Astrocyte of the cerebellum (primary cell): ENCODE data around the gene RARRES1.

ENCODE experiments used
- DNase-seq: peaks from one replicate; pipeline ENCODE4 v3.0.0-alpha.2; 2011; ENCODE audit warnings: low read depth
- H3K4me3 ChIP-seq: 2 replicates; pipeline ENCODE4 v1.5.1; 2011; ENCODE audit warnings: mild to moderate bottlenecking, low read depth, low read length, moderate library complexity
- in situ Hi-C: cut with HindIII; loops from 2 replicates; pipeline ENCODE4 v1.10.0; 2017; ENCODE audit warnings: low sequenced_read_pairs
- TF ChIP-seq, protein P1 (sequence below): IDR thresholded peaks from 2 replicates; pipeline ENCODE4 v1.5.1; 2012; ENCODE audit warnings: low read length, low read depth, moderate library complexity, mild to moderate bottlenecking; ENCODE audit errors: missing control alignments

Gene RARRES1

DNA sequence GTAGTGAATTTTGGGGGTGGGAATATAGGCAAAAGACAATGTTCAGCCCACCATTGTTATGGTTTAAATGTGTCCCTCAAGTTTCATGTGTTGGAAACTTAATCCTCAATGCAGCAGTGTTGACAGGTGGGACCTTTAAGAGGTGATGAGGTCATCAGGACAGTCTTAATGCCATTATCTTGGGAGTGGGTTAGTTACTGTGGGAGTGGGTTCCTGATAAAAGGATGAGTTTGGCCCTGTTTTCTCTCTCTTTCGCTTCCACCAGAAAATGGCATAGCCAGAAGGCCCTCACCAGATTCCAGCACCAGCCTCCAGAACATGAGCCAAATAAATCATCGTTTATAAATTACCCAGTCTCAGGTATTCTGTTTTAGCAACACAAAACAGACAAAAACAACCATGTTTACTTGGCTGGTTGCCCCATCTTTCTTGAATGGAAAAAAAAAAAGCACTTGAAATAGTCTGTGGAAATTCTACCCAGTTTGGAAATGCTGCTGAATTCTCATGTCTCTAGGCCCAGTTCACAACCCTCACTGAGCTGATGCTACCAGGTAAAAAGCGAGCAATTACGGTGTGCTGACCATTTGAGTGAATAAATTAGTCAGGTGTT is 38.6 kb upstream of the RARRES1 start:
- no peak overlapping the region for H3K4me3 ChIP-seq
- DNase-seq: no peak
- in situ Hi-C loops: no loop called here
- TF ChIP-seq, protein P1, sequence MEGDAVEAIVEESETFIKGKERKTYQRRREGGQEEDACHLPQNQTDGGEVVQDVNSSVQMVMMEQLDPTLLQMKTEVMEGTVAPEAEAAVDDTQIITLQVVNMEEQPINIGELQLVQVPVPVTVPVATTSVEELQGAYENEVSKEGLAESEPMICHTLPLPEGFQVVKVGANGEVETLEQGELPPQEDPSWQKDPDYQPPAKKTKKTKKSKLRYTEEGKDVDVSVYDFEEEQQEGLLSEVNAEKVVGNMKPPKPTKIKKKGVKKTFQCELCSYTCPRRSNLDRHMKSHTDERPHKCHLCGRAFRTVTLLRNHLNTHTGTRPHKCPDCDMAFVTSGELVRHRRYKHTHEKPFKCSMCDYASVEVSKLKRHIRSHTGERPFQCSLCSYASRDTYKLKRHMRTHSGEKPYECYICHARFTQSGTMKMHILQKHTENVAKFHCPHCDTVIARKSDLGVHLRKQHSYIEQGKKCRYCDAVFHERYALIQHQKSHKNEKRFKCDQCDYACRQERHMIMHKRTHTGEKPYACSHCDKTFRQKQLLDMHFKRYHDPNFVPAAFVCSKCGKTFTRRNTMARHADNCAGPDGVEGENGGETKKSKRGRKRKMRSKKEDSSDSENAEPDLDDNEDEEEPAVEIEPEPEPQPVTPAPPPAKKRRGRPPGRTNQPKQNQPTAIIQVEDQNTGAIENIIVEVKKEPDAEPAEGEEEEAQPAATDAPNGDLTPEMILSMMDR: no peak

DNA sequence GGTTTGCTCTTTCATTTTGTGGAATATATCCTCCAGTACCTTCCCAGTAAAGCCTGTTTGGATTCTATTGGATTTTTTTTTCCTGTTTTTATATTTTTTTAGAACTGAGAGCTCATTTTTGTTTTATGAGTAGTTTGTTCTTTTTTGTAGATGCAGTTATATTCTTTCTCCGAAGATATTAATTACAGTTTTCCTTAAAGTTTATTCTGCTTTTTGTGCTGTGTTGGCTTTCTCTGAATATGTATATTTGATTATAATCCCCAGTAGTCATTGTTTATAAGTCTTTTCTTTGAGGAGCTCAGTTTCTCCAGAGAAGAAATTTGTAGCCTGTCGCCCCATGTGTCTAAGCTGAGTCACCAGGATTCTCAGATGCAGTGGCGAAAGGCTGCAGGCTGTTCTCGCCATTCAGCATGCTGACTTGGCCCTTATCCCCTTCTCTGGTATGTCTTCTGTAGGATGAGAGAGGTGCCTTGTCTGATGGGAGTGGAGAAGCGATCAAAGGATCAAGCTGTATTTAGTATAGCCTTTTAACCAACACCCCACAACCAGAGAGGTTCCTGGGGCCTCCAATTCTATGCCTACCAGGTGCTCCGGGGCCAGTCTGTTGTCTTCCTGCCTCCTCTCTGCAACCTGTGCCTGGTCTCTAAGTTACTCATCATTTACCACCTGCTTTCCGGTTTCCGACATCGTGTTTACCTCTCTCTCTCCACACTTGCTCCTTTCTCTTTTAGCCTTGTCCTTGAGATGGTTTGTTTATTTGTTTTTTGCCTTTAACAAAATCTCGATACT is 37.9 kb upstream of the RARRES1 start:
- no peak overlapping the region for H3K4me3 ChIP-seq
- in situ Hi-C loops: no loop called here
- no peak for DNase-seq
- TF ChIP-seq, protein P1: no peak

DNA sequence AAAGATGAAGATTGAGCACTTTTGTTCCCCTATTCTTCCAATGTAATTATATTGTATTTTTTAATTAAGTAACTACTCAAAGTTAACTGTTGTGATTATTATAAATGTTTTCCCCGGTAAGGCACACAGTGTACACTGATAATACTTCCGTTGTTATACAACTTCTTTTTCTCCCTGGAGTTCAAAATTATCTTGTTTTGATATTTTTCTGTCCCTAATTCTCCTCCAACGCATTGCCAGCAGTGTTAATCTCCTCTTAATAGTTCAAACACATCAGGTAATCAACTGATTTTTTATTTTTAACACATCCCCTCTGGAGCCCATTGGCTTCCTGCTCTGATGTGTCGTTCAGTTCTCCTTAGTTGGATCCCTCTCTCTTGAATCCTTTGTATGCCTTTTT is 37.3 kb upstream of the RARRES1 start:
- no peak for DNase-seq
- no peak overlapping the region for H3K4me3 ChIP-seq
- TF ChIP-seq, protein P1: no peak
- in situ Hi-C loops: no loop called here

DNA sequence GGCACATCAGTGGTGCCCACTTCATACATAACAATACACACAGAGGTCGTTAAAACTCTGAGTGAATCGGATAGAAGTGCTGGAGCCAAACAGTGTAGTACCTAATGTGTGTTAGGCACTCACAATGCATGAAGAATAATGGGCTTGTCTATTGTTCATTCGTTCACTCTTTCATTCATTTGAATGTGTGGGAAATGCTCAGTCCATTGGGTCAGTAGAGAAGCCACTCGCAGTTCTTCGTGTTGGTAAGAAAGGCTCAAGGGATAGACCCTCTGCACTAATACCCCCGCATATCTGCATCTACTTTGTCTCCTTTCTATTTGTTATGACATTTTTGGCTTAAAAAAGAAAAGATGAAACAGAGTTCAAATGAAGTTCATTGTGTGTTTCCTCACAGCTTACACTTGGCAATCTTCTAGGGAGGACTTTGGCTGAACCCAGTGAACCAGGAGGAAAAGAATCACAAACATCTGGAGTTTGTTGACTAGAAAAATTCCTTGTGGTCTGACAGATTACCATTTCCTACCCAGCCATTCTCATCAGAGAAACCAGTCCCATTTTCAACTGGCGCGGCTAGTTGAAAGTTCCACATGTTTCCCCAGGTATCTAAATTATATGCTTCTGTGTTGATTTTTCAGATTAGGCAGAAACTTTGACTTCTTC is 36.8 kb upstream of the RARRES1 start:
- in situ Hi-C loops: no loop called here
- TF ChIP-seq, protein P1: no peak
- H3K4me3 ChIP-seq: no peak overlapping the region

DNA sequence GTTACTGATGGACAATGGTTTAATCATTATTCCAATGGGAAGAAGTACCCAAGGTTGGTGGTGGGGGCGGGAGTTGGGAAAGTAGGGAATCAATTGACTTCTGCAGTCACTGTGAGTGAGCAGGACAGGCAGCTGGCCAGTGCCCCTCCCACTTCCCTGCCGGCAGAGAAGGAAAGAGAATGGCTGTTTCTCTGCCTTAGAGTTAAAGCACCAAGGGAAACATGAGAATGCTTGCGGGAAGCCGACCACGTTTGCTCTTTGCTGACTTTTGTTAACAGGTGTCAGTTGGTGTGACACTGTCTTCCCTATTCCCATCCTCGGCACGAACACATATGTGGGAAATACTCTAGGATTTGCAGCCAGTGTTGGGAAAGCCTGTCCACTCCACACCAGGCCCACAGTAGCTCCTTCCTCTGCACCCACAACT is 36.1 kb upstream of the RARRES1 start:
- H3K4me3 ChIP-seq: no peak overlapping the region
- in situ Hi-C loops: no loop called here
- no peak for DNase-seq
- TF ChIP-seq, protein P1: no peak

More for the DNA sequence above, 36.8 kb upstream of the RARRES1 start:
- peak; percentile 94 for DNase-seq

DNA sequence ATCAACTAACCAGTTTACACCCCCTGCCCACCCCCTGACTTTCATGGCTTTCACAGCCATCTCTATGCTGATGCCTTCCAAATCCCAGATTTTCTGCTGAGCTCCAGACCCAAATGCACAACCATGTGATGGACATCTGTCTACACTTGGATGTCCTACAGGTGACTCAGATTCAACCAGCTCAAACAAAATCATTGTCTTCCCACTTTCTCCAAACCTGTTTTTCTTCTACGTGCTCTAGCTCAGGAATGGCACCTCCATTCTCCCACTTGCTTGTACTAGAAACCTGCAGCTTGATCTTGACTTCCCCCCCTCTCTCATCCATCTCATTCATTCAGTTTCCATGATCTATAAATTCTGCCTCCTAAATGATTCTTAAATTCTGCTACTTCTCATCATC is 34.1 kb upstream of the RARRES1 start:
- no peak for DNase-seq
- in situ Hi-C loops: no loop called here

More for the DNA sequence above, 34.1 kb upstream of the RARRES1 start:
- TF ChIP-seq, protein P1: no peak
- H3K4me3 ChIP-seq: no peak overlapping the region
